K562 (cell line): ENCODE results near the gene SULT2B1. TPM values are rescaled to one million over a fixed set of nuclear protein-coding genes. Genes with fewer than 3 reads are reported as not detected.
A peak's percentile ranks its signal among the peaks of the same experiment; 100 is the strongest.

Source experiments
- ATAC-seq: fragments of 200-7000 bp; cut with Tn5 transposase; 3 replicates; pipeline ENCODE4 v1.9.1; 2020; ENCODE audit warnings: moderate library complexity
- BruUV-seq: library from RNA; stranded (reverse); fragments of 400-500 nt; replicated peaks from 2 replicates; lab custom pipeline; 2021; lab: Mats Ljungman, UMichigan
- CTCF ChIA-PET: fragments of 300-600 bp; formaldehyde crosslinking; extraction: SDS; loops from one replicate; lab custom pipeline; 2021; ENCODE audit warnings: low intra/inter-chr PET ratio; lab: Yijun Ruan, JAX
- POLR2A ChIA-PET: fragments of 300-600, 350-650 bp; sonication (Branson Sonifier 250); formaldehyde crosslinking; extraction: SDS; loops from one replicate; lab custom pipeline; 2021; ENCODE audit warnings: antibody characterized with exemption, inconsistent platforms; lab: Yijun Ruan, JAX
- DNase-seq, 4 experiments: peaks; one replicate each; pipeline versions ENCODE4 v3.0.0 to v3.0.0-alpha.2; 2011 to 2018; ENCODE audit warnings: low spot score in 3 of 4, mixed read lengths in 3 of 4; ENCODE audit errors: extremely low read depth in 1 of 4
- FAIRE-seq: peaks from 2 replicates; lab custom pipeline; 2011; peaks lifted over from hg19 to GRCh38; lab: Jason Lieb, UNC
- H2AFZ ChIP-seq: 2 replicates; pipeline ENCODE4 v1.6.0; 2011; ENCODE audit warnings: low read depth, low read length, control low read depth, inconsistent platforms
- H3K27ac ChIP-seq: fragments of 200-600 bp; 3 replicates; pipeline ENCODE4 v1.8.0; 2011; ENCODE audit warnings: low read depth, mild to moderate bottlenecking, control low read depth, inconsistent platforms, low read length, moderate library complexity, mixed read lengths; ENCODE audit errors: extremely low read depth
- H3K27me3 ChIP-seq, 2 experiments: fragments of 300-600 bp in 1 of 2; 2 replicates in 1 of 2; 3 replicates in 1 of 2; pipeline versions ENCODE4 v1.6.0 to v1.8.0; 2011; ENCODE audit warnings: inconsistent platforms in 2 of 2, low read length in 2 of 2, mild to moderate bottlenecking in 1 of 2, mixed read lengths in 1 of 2, moderate library complexity in 1 of 2; ENCODE audit not compliant: control insufficient read depth in 2 of 2, insufficient read depth in 2 of 2
- H3K36me3 ChIP-seq: fragments of 300-600 bp; 3 replicates; pipeline ENCODE4 v1.8.0; 2011; ENCODE audit warnings: mild to moderate bottlenecking, low read length, inconsistent platforms; ENCODE audit not compliant: control insufficient read depth, insufficient read depth
- H3K4me1 ChIP-seq, 2 experiments: fragments of 200-600 bp in 1 of 2; replicated peaks in 1 of 2; 2 replicates in 1 of 2; 3 replicates in 1 of 2; pipeline versions ENCODE4 v1.5.1 to v1.8.0; 2011; ENCODE audit warnings: inconsistent platforms in 2 of 2, low read length in 2 of 2, mild to moderate bottlenecking in 1 of 2, mixed read lengths in 1 of 2, moderate library complexity in 1 of 2; ENCODE audit not compliant: control insufficient read depth in 2 of 2, insufficient read depth in 2 of 2
- H3K4me2 ChIP-seq: 2 replicates; pipeline ENCODE4 v1.6.1; 2011; ENCODE audit warnings: low read length, control low read depth, inconsistent platforms, mixed read lengths; ENCODE audit not compliant: insufficient read depth
- H3K4me3 ChIP-seq: fragments of 200-600 bp; sonication (generic), shearing (Covaris generic); 2 replicates; pipeline ENCODE4 v1.5.1; 2016; ENCODE audit warnings: control low read depth, inconsistent platforms
- H3K79me2 ChIP-seq: fragments of 200-600 bp; 3 replicates; pipeline ENCODE4 v1.8.0; 2011; ENCODE audit warnings: low read length, inconsistent platforms; ENCODE audit not compliant: control insufficient read depth, insufficient read depth
- H3K9ac ChIP-seq, 2 experiments: 2 replicates each; pipeline versions ENCODE4 v1.6.0 to v1.6.1; 2011; ENCODE audit warnings: low read depth in 2 of 2, low read length in 2 of 2, control low read depth in 1 of 2, inconsistent platforms in 1 of 2, mild to moderate bottlenecking in 1 of 2, mixed read lengths in 1 of 2; ENCODE audit not compliant: insufficient read depth in 1 of 2
- H3K9me1 ChIP-seq: one replicate; pipeline ENCODE4 v1.6.0; 2011; ENCODE audit warnings: inconsistent platforms, mild to moderate bottlenecking, low read length, moderate library complexity; ENCODE audit not compliant: control insufficient read depth, insufficient read depth
- H3K9me3 ChIP-seq: replicated peaks from 2 replicates; pipeline ENCODE4 v1.5.1; 2011; ENCODE audit warnings: low read depth, low read length, inconsistent platforms; ENCODE audit not compliant: control insufficient read depth, insufficient read depth
- H4K20me1 ChIP-seq: replicated peaks from 2 replicates; pipeline ENCODE4 v1.6.1; 2011; ENCODE audit warnings: low read length, inconsistent platforms, mixed read lengths; ENCODE audit not compliant: control insufficient read depth, insufficient read depth
- E2F1 ChIP-seq: sonication (generic); formaldehyde crosslinking; IDR thresholded peaks from 2 replicates; pipeline ENCODE4 v1.8.1; 2023; ENCODE audit warnings: mild to moderate bottlenecking, missing genetic modification reagents, moderate library complexity
- GTF2A2 ChIP-seq: IDR thresholded peaks from 2 replicates; pipeline ENCODE4 v1.6.1; 2016; ENCODE audit warnings: mild to moderate bottlenecking, missing genetic modification characterization, missing compliant biosample characterization
- HIVEP1 ChIP-seq: fragments of 250-450 bp; sonication (Bioruptor Pico); IDR thresholded peaks from 2 replicates; pipeline ENCODE4 v1.4.0; 2020; ENCODE audit warnings: mild to moderate bottlenecking
- KDM1A ChIP-seq, 2 experiments: fragments of 450-650 bp; IDR thresholded peaks; 2 replicates each; pipeline ENCODE4 v1.6.1; 2016; ENCODE audit warnings: mild to moderate bottlenecking in 2 of 2
- MCM7 ChIP-seq, 2 experiments: fragments of 450-650 bp; IDR thresholded peaks; 2 replicates each; pipeline ENCODE4 v1.6.1; 2016 to 2018
- NCOA6 ChIP-seq: fragments of 450-650 bp; IDR thresholded peaks from 2 replicates; pipeline ENCODE4 v1.6.1; 2017; ENCODE audit warnings: mild to moderate bottlenecking
- PHF20 ChIP-seq: fragments of 450-650 bp; IDR thresholded peaks from 2 replicates; pipeline ENCODE4 v1.6.1; 2018; ENCODE audit not compliant: partially characterized antibody
- SIX5 ChIP-seq, 2 experiments: IDR thresholded peaks; 2 replicates each; pipeline ENCODE4 v1.6.1; 2011; ENCODE audit warnings: low read length in 2 of 2, borderline replicate concordance in 1 of 2, low read depth in 1 of 2, mild to moderate bottlenecking in 1 of 2, moderate library complexity in 1 of 2; ENCODE audit not compliant: insufficient read depth in 1 of 2
- SMARCE1 ChIP-seq: fragments of 450-650 bp; IDR thresholded peaks from 2 replicates; pipeline ENCODE4 v1.7.1; 2016; ENCODE audit warnings: mild to moderate bottlenecking
- ZBED1 ChIP-seq: IDR thresholded peaks from 2 replicates; pipeline ENCODE4 v1.6.1; 2014
- ZNF175 ChIP-seq: fragments of 200-800 bp; sonication (Bioruptor generic); IDR thresholded peaks from 2 replicates; pipeline ENCODE4 v1.6.1; 2016; ENCODE audit warnings: low read depth, mild to moderate bottlenecking, missing genetic modification characterization, missing compliant biosample characterization
- ZNF197 ChIP-seq: fragments of 200-800 bp; sonication (Bioruptor generic); IDR thresholded peaks from 2 replicates; pipeline ENCODE4 v1.6.1; 2016; ENCODE audit warnings: low read depth, missing genetic modification characterization, missing compliant biosample characterization
- ZNF589 ChIP-seq: fragments of 200-800 bp; sonication (Bioruptor generic); IDR thresholded peaks from 2 replicates; pipeline ENCODE4 v1.6.1; 2016; ENCODE audit warnings: low read depth, missing genetic modification characterization, missing compliant biosample characterization
- WGBS: fragments of 100-300 bp; shearing (Covaris generic); methylation state at CpG from one replicate; pipeline ENCODE4 v1.1.6; 2016; ENCODE audit warnings: low coverage, mixed read lengths; ENCODE audit not compliant: insufficient coverage; ENCODE audit errors: missing lambda C conversion rate; 5-methylcytosine and 5-hydroxymethylcytosine counted together
- in situ Hi-C: fragments of 300-500 bp; cut with MboI; formaldehyde crosslinking; loops from 4 replicates; pipeline ENCODE4 v1.15.0; 2018; ENCODE audit warnings: inconsistent platforms, mixed read lengths
- intact Hi-C: fragments of 100-400 bp; cut with micrococcal nuclease; formaldehyde crosslinking; loops from 2 replicates; pipeline ENCODE4 v1.14.2; 2022
- polyA plus RNA-seq, 8 experiments: library from polyadenylated mRNA; depleted of rRNA in 4 of 8; stranded (reverse) in 5 of 8; unstranded in 3 of 8; fragments of >200 nt; fragmentation: Nextera tagmentation in 2 of 8; fragmentation: Illumina TruSeq in 1 of 8; extraction: Ambion mirVana in 2 of 8; extraction: Trizol in 1 of 8; gene quantifications; 2 replicates each; pipeline versions ENCODE4 v1.2.1 to v1.2.3, GENCODE V29; 2011 to 2014; ENCODE audit warnings: inconsistent platforms in 1 of 8, missing spikeins in 1 of 8
- total RNA-seq, 7 experiments: library from RNA; depleted of rRNA in 6 of 7; stranded (reverse); fragments of >200 nt in 6 of 7; fragmentation: Illumina TruSeq in 2 of 7; extraction: Trizol in 2 of 7; gene quantifications; 2 replicates each; pipeline versions ENCODE4 v1.2.1 to v1.2.3, GENCODE V29; 2011 to 2021; ENCODE audit warnings: low replicate concordance in 1 of 7
- TF ChIP-seq, protein P1 (sequence below): fragments of 250-450 bp; sonication (Bioruptor Pico); IDR thresholded peaks from 2 replicates; pipeline ENCODE4 v1.5.0; 2022; ENCODE audit warnings: mild to moderate bottlenecking
- TF ChIP-seq, protein P2 (sequence below): fragments of 450-650 bp; IDR thresholded peaks from 2 replicates; pipeline ENCODE4 v1.6.1; 2016; ENCODE audit warnings: borderline replicate concordance
- TF ChIP-seq, protein P3 (sequence below): fragments of 450-650 bp; IDR thresholded peaks from 2 replicates; pipeline ENCODE4 v1.7.1; 2018; ENCODE audit warnings: mild to moderate bottlenecking, low read depth; ENCODE audit not compliant: partially characterized antibody

Gene SULT2B1
- total and polyA plus RNA-seq, 9 of the 15 experiments (the other 6 are each of a cell fraction or from before 2014, with no cell fraction given), result 0.09 to 0.62 (median 0.22) TPM; not detected in 2

DNA sequence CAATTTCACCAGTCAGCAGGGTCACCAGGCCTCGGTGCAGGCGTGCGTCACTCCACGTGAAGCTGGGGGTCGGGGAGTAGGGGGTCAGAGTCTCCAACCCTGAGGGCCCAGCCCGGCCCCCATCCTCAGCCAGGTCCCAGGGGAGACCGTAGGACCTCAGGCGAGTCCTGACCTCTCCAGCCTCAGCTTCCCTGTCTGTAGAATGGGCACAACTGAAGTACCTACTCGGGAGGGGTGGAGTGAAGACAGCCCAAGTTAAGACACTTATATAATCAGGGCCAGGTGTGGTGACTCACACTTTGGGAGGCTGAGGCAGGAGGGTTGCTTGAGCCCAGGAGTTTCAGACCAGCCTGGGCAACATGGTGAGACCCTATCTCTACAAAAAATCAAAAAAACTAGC is 51.9 kb downstream of the SULT2B1 start:
- H3K27me3 ChIP-seq, result peaks cover 0 to 4% of the 10 kb centered on the region in 2 experiments; a peak in 1 of 5 replicates
- no peaks in the 10 kb centered on the region for H3K9me1 ChIP-seq
- H3K4me2 ChIP-seq, result no peak overlapping the region
- FAIRE-seq (no peak), ATAC-seq (no peak), DNase-seq (no peak)
- H3K27ac ChIP-seq, result no peak overlapping the region
- intact Hi-C loops, result no loop called here
- H3K9me3 ChIP-seq, result no peaks in the 10 kb centered on the region
- H3K79me2 ChIP-seq, result no peaks in the 10 kb centered on the region
- POLR2A ChIA-PET, result interaction anchor here (0.6 kb wide), 1 partner anchor 15 kb away, joined by 3 read pairs; no protein-coding TSS in a partner anchor
- H2AFZ ChIP-seq, result no peak overlapping the region
- no peaks in the 10 kb centered on the region; the same call in 1 of the 2 replicates for H4K20me1 ChIP-seq
- in situ Hi-C loops, result no loop called here
- no peak overlapping the region for H3K9ac ChIP-seq
- BruUV-seq, result no TSS peak
- H3K4me3 ChIP-seq, result no peak overlapping the region
- no peaks in the 10 kb centered on the region for H3K36me3 ChIP-seq
- CTCF ChIA-PET, result no interaction called here
- H3K4me1 ChIP-seq, result peaks cover 0 to 35% of the 10 kb centered on the region in 2 experiments; a peak in 2 of 5 replicates
- 40% methylated on average over 8 of the region's 9 CpGs for WGBS
- TF ChIP-seq, protein P1, sequence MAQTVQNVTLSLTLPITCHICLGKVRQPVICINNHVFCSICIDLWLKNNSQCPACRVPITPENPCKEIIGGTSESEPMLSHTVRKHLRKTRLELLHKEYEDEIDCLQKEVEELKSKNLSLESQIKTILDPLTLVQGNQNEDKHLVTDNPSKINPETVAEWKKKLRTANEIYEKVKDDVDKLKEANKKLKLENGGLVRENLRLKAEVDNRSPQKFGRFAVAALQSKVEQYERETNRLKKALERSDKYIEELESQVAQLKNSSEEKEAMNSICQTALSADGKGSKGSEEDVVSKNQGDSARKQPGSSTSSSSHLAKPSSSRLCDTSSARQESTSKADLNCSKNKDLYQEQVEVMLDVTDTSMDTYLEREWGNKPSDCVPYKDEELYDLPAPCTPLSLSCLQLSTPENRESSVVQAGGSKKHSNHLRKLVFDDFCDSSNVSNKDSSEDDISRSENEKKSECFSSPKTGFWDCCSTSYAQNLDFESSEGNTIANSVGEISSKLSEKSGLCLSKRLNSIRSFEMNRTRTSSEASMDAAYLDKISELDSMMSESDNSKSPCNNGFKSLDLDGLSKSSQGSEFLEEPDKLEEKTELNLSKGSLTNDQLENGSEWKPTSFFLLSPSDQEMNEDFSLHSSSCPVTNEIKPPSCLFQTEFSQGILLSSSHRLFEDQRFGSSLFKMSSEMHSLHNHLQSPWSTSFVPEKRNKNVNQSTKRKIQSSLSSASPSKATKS (CRISPR knock-in tag), result no peak
- peak; percentile 52 for TF ChIP-seq PHF20
- TF ChIP-seq, protein P2, sequence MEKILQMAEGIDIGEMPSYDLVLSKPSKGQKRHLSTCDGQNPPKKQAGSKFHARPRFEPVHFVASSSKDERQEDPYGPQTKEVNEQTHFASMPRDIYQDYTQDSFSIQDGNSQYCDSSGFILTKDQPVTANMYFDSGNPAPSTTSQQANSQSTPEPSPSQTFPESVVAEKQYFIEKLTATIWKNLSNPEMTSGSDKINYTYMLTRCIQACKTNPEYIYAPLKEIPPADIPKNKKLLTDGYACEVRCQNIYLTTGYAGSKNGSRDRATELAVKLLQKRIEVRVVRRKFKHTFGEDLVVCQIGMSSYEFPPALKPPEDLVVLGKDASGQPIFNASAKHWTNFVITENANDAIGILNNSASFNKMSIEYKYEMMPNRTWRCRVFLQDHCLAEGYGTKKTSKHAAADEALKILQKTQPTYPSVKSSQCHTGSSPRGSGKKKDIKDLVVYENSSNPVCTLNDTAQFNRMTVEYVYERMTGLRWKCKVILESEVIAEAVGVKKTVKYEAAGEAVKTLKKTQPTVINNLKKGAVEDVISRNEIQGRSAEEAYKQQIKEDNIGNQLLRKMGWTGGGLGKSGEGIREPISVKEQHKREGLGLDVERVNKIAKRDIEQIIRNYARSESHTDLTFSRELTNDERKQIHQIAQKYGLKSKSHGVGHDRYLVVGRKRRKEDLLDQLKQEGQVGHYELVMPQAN, result no peak
- TF ChIP-seq SIX5 (IDR thresholded peaks at IDR 0.05; ENCODE audit: borderline replicate concordance in 1 of 2, insufficient read depth in 1 of 2, low read depth in 1 of 2, low read length in 2 of 2), result no peak
- TF ChIP-seq, protein P3, sequence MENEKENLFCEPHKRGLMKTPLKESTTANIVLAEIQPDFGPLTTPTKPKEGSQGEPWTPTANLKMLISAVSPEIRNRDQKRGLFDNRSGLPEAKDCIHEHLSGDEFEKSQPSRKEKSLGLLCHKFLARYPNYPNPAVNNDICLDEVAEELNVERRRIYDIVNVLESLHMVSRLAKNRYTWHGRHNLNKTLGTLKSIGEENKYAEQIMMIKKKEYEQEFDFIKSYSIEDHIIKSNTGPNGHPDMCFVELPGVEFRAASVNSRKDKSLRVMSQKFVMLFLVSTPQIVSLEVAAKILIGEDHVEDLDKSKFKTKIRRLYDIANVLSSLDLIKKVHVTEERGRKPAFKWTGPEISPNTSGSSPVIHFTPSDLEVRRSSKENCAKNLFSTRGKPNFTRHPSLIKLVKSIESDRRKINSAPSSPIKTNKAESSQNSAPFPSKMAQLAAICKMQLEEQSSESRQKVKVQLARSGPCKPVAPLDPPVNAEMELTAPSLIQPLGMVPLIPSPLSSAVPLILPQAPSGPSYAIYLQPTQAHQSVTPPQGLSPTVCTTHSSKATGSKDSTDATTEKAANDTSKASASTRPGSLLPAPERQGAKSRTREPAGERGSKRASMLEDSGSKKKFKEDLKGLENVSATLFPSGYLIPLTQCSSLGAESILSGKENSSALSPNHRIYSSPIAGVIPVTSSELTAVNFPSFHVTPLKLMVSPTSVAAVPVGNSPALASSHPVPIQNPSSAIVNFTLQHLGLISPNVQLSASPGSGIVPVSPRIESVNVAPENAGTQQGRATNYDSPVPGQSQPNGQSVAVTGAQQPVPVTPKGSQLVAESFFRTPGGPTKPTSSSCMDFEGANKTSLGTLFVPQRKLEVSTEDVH, result no peak
- TF ChIP-seq E2F1, result no peak
- TF ChIP-seq HIVEP1 (CRISPR knock-in tag), result no peak
- TF ChIP-seq MCM7 (IDR thresholded peaks at IDR 0.05), result no peak
- no peak for TF ChIP-seq ZNF197 (CRISPR knock-in tag)
- TF ChIP-seq ZNF175, result no peak
- no peak for TF ChIP-seq SMARCE1
- no peak for TF ChIP-seq ZBED1
- TF ChIP-seq KDM1A (IDR thresholded peaks at IDR 0.05), result peak; percentile 72 to 79
- TF ChIP-seq GTF2A2 (tag), result no peak
- no peak for TF ChIP-seq ZNF589 (CRISPR knock-in tag)
- TF ChIP-seq NCOA6, result no peak
